A673 (cell line): Measurements from ENCODE around the gene STARD10. TPM values are rescaled to one million over a fixed set of nuclear protein-coding genes. Genes with fewer than 3 reads are reported as not detected.

Experiments
- Bru-seq: library from RNA; stranded (reverse); fragments of 400-500 nt; gene quantifications from one replicate; lab custom pipeline; 2021; lab: Mats Ljungman, UMichigan
- BruChase-seq, 2 experiments: library from RNA; stranded (reverse); fragments of 400-500 nt; gene quantifications; one replicate each; lab custom pipeline; 2021; lab: Mats Ljungman, UMichigan
- BruUV-seq: library from RNA; stranded (reverse); fragments of 400-500 nt; replicated peaks from 2 replicates; lab custom pipeline; 2021; lab: Mats Ljungman, UMichigan
- CTCF ChIA-PET: fragments of 300-600 bp; sonication (Branson Sonifier 250); formaldehyde crosslinking; loops from one replicate; lab custom pipeline; 2022; ENCODE audit warnings: antibody characterized with exemption; lab: Charles Lee
- POLR2A ChIA-PET: fragments of 300-600 bp; sonication (Branson Sonifier 250); formaldehyde crosslinking; loops from one replicate; lab custom pipeline; 2022; ENCODE audit warnings: antibody characterized with exemption; ENCODE audit not compliant: low non-redundant PET; lab: Charles Lee
- DNase-seq: peaks from one replicate; pipeline ENCODE4 v3.0.0-alpha.2; 2015; ENCODE audit warnings: low spot score
- H3K27ac ChIP-seq: fragments of 200-600 bp; sonication (generic); 2 replicates; pipeline ENCODE4 v1.5.1; 2016; ENCODE audit warnings: mixed run types, low read depth, mild to moderate bottlenecking, mixed read lengths, antibody characterized with exemption, low read length; ENCODE audit not compliant: poor library complexity, severe bottlenecking
- H3K27me3 ChIP-seq: fragments of 200-600 bp; sonication (generic); replicated peaks from 2 replicates; pipeline ENCODE4 v1.6.1; 2017; ENCODE audit warnings: mixed run types, low read depth, mild to moderate bottlenecking, mixed read lengths, antibody characterized with exemption, low read length; ENCODE audit not compliant: insufficient read depth, poor library complexity
- H3K36me3 ChIP-seq: fragments of 200-600 bp; sonication (generic); 2 replicates; pipeline ENCODE4 v1.6.1; 2016; ENCODE audit warnings: mixed run types, mild to moderate bottlenecking, mixed read lengths, antibody characterized with exemption, low read length; ENCODE audit not compliant: insufficient read depth, poor library complexity, severe bottlenecking
- H3K4me1 ChIP-seq: fragments of 200-600 bp; sonication (generic); 2 replicates; pipeline ENCODE4 v1.6.1; 2017; ENCODE audit warnings: mixed run types, mild to moderate bottlenecking, mixed read lengths, antibody characterized with exemption, low read length; ENCODE audit not compliant: insufficient read depth, poor library complexity, severe bottlenecking
- H3K4me3 ChIP-seq: fragments of 200-600 bp; sonication (generic); 2 replicates; pipeline ENCODE4 v1.5.1; 2016; ENCODE audit warnings: low read depth, mixed run types, mild to moderate bottlenecking, mixed read lengths, low read length; ENCODE audit not compliant: poor library complexity, severe bottlenecking
- H3K9me3 ChIP-seq: fragments of 200-600 bp; sonication (generic); 2 replicates; pipeline ENCODE4 v1.6.1; 2016; ENCODE audit warnings: mixed run types, low read depth, mild to moderate bottlenecking, mixed read lengths, antibody characterized with exemption, low read length; ENCODE audit not compliant: poor library complexity, severe bottlenecking
- EZH2 ChIP-seq: fragments of 200-600 bp; sonication (generic); IDR thresholded peaks from 2 replicates; pipeline ENCODE4 v1.6.1; 2017; ENCODE audit warnings: borderline replicate concordance, low read depth, mild to moderate bottlenecking, mixed read lengths, antibody characterized with exemption, low read length; ENCODE audit not compliant: poor library complexity, severe bottlenecking
- intact Hi-C: fragments of 100-400 bp; cut with micrococcal nuclease; formaldehyde crosslinking; loops from one replicate; pipeline ENCODE4 v1.10.0; 2022; ENCODE audit not compliant: unreplicated experiment
- long read RNA-seq: library from polyadenylated mRNA; stranded (forward); transcript quantifications from one replicate; pipeline ENCODE4 v2.0.0, GENCODE V29; 2022
- total RNA-seq: library from RNA; stranded (reverse); gene quantifications from 2 replicates; pipeline ENCODE4 v1.2.3, GENCODE V29; 2021
- TF ChIP-seq, protein P1 (sequence below): fragments of 300-800, 200-600 bp; sonication (generic); conservative IDR thresholded peaks from 2 replicates; pipeline ENCODE4 v1.5.1; 2017; ENCODE audit warnings: low read depth, mild to moderate bottlenecking, antibody characterized with exemption, low read length, moderate library complexity, mixed read lengths

STARD10 gene, protein sequence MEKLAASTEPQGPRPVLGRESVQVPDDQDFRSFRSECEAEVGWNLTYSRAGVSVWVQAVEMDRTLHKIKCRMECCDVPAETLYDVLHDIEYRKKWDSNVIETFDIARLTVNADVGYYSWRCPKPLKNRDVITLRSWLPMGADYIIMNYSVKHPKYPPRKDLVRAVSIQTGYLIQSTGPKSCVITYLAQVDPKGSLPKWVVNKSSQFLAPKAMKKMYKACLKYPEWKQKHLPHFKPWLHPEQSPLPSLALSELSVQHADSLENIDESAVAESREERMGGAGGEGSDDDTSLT
- 16.9 and 18.3 TPM in 2 replicates for total RNA-seq
- Bru-seq, nascent RNA = percentile 43 among the genes with signal in this experiment
- percentile 55 among the genes with signal in this experiment for BruChase-seq, experiment 1, labeled RNA remaining after a 2-hour chase
- BruChase-seq, experiment 2, labeled RNA remaining after a 6-hour chase = percentile 65 among the genes with signal in this experiment
- long read RNA-seq, transcript STARD10-210 (7 exons, 1,100 nt) = minor isoform, 8 of 44 reads
- long read RNA-seq, transcript STARD10-201 (7 exons, 1,963 nt) = minor isoform, 5 of 44 reads
- long read RNA-seq, transcript STARD10-217 (3 exons, 506 nt) = major isoform, 10 of 44 reads
- long read RNA-seq, partial matches to known transcripts = 2 of 44 reads
- long read RNA-seq, other reads (novel, unspliced or antisense) = 17 of 44 reads

GRCh38 chr11:72793425-72794367 is at the start of gene STARD10:
TSS of gene STARD10 (minus strand) at chr11:72794047. CDS start at chr11:72781181, 12,866 bp downstream.
- no peak for TF ChIP-seq EZH2
- TF ChIP-seq, protein P1, sequence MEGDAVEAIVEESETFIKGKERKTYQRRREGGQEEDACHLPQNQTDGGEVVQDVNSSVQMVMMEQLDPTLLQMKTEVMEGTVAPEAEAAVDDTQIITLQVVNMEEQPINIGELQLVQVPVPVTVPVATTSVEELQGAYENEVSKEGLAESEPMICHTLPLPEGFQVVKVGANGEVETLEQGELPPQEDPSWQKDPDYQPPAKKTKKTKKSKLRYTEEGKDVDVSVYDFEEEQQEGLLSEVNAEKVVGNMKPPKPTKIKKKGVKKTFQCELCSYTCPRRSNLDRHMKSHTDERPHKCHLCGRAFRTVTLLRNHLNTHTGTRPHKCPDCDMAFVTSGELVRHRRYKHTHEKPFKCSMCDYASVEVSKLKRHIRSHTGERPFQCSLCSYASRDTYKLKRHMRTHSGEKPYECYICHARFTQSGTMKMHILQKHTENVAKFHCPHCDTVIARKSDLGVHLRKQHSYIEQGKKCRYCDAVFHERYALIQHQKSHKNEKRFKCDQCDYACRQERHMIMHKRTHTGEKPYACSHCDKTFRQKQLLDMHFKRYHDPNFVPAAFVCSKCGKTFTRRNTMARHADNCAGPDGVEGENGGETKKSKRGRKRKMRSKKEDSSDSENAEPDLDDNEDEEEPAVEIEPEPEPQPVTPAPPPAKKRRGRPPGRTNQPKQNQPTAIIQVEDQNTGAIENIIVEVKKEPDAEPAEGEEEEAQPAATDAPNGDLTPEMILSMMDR = peak; percentile 100
- DNase-seq = peak; percentile 98
- intact Hi-C loops = loop anchor here (1.0 kb wide), 1 partner anchor 68 kb away; no protein-coding TSS in a partner anchor
- H3K36me3 ChIP-seq = no peaks in the 10 kb centered on the region
- TSS peak; percentile 92 for BruUV-seq
- POLR2A ChIA-PET = interaction anchor here (0.7 kb wide), 1 partner anchor 9 kb away, joined by 4 read pairs; no protein-coding TSS in a partner anchor
- peak within 1 kb of the TSS; percentile 60 for H3K4me3 ChIP-seq
- H3K4me1 ChIP-seq = peaks cover 12% of the 10 kb centered on the region
- no peaks in the 10 kb centered on the region for H3K27me3 ChIP-seq
- CTCF ChIA-PET = interaction anchor here (0.6 to 2.6 kb wide), 8 partner anchors 9 to 1193 kb away, joined by 3 to 21 read pairs (median 5); no protein-coding TSS in a partner anchor
- H3K27ac ChIP-seq = peak within 1 kb of the TSS; percentile 65
- H3K9me3 ChIP-seq = no peaks in the 10 kb centered on the region

DNA sequence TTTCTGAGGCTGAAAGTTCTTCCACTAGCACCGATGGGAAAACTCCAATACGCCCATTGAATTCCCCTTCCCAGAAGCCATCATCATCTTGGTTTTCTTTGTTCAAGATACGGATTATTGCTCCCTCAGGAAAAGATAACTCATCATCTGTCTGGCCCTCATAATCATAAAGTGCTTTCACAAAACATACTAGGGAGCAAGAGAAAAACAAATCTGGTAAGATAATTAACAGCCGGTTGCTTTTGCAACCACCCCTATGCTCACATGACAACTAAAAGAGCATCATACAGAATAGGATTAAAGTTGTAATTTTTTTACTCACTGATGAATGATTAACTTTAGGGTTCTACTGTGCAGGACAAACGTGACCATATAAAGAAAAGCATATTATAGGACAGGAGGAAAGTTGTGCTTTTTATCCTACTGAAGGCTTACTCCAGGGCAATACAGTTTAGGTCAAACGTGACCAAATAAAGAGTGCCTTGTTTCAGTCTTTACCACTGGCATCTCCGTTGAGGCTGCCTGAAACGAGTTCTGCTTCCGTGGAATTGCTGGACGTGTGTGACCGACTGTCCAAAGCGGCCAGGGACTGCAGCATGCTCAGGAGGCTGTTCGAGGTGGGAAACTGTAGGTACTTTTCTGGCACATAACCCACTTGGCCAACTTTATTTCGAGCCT is 48.9 kb upstream of the STARD10 start:
- Histone ChIP-seq H3K27ac (no peak overlapping the region), H3K4me1 (no peaks in the 10 kb centered on the region), H3K36me3 (peaks cover 11% of the 10 kb centered on the region), H3K4me3 (no peak overlapping the region), H3K9me3 (no peaks in the 10 kb centered on the region), H3K27me3 (no peaks in the 10 kb centered on the region)
- TF ChIP-seq, protein P1 = no peak
- no peak for TF ChIP-seq EZH2
- intact Hi-C loops = no loop called here
- BruUV-seq = no TSS peak
- ChIA-PET CTCF (no interaction called here), POLR2A (no interaction called here)
- no peak for DNase-seq
